Measurements from ENCODE around the gene SELENBP1. TPM values are rescaled to one million over a fixed set of nuclear protein-coding genes. Genes with fewer than 3 reads are reported as not detected.
"Not testable (repeated sequence)": the region's sequence is repeated elsewhere in the genome, so short reads cannot be mapped to it uniquely, and the experiment has no call there.

The SELENBP1 gene
- total RNA-seq, 1 experiment from 2014 or later: 7.8 TPM

DNA sequence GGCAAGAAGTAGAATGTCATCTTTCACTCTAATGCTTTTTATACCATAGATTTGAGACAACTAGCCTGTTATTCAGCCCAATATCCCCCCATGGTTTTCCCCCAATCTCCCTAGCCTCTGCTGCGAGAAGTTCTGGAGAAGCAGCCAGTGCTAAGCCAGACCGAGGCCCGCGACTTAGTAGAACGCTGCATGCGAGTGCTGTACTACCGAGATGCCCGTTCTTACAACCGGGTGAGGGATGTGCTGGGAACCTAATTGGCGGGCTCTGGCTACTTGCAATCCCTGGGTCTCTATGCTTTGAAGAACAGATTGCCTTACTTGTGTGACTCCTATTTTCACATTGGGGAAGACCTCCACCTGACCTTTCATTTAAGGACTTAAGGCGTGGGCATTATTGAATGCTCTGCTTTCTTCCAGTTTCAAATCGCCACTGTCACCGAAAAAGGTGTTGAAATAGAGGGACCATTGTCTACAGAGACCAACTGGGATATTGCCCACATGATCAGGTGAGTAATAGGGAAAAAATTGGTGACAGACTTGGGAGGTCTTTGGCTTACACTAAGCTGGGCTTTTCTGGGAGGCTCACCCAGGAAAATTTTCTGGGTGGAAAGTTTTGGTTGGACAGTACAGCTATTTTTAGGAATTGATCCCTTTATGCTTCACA is 28.8 kb upstream of the SELENBP1 start:
- Mint-ChIP-seq H3K4me1 (ENCODE audit: low read depth, unreplicated experiment) (peaks cover 33% of the 10 kb centered on the region), H3K27me3 (ENCODE audit: unreplicated experiment) (no peaks in the 10 kb centered on the region), H3K27ac (ENCODE audit: unreplicated experiment) (peak overlapping the region; percentile 99), H3K36me3 (ENCODE audit: insufficient read depth, unreplicated experiment) (peaks cover 73% of the 10 kb centered on the region), H3K9me3 (ENCODE audit: low read depth, unreplicated experiment) (no peaks in the 10 kb centered on the region), H3K4me3 (ENCODE audit: low read depth, unreplicated experiment) (peak overlapping the region; percentile 99)
- CTCF ChIA-PET: interaction anchor here (0.6 to 1.2 kb wide), 3 partner anchors 35 to 147 kb away, joined by 3 to 5 read pairs (median 3); partner anchors contain the start of gene PSMD4
- DNase-seq: peak; percentile 18
- no TSS peak for BruUV-seq (replicated peaks)
- TF ChIP-seq CTCF (IDR thresholded peaks at IDR 0.05; ENCODE audit: unreplicated experiment): no peak
- intact Hi-C loops (cut with micrococcal nuclease; ENCODE audit: unreplicated experiment): no loop called here

DNA sequence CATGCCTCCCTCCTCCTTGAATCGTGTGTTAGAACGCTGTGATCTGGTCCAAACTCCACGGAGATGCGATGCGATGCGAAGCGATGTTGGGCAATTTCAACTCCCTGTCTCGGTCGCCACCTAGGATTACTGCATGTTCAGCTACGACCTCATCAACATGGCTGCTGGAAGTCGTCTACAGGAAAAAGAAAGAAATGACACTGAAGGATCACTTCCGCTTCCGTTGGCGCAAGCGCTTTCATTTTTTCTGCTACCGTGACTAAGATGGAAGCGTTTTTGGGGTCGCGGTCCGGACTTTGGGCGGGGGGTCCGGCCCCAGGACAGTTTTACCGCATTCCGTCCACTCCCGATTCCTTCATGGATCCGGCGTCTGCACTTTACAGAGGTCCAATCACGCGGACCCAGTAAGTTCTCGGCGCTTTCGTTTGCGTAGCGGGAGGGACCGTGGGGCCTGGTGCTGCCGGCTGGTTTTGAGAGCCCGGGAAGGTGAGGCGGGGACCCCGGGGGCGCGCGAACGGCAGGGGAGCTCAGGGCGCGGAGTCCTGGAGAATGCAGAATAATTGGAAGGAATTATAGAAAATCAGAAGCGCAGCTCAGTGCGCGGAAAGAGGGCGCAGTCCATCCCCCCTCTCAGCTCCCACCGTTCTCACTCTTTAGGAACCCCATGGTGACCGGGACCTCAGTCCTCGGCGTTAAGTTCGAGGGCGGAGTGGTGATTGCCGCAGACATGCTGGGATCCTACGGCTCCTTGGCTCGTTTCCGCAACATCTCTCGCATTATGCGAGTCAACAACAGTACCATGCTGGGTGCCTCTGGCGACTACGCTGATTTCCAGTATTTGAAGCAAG is 27.0 kb upstream of the SELENBP1 start, which contains the start of gene PSMB4:
Gene PSMB4 (plus strand): TSS at position 250 of the 848 bp plus-strand sequence. CDS start 15 bp downstream, at position 265.
- Mint-ChIP-seq H3K9me3 (ENCODE audit: low read depth, unreplicated experiment) (no peaks in the 10 kb centered on the region), H3K27ac (ENCODE audit: unreplicated experiment) (peak within 1 kb of the TSS; percentile 99), H3K36me3 (ENCODE audit: insufficient read depth, unreplicated experiment) (peaks cover 56% of the 10 kb centered on the region), H3K27me3 (ENCODE audit: unreplicated experiment) (no peaks in the 10 kb centered on the region), H3K4me3 (ENCODE audit: low read depth, unreplicated experiment) (peak within 1 kb of the TSS; percentile 99), H3K4me1 (ENCODE audit: low read depth, unreplicated experiment) (peaks cover 33% of the 10 kb centered on the region)
- intact Hi-C loops (cut with micrococcal nuclease; ENCODE audit: unreplicated experiment): loop anchor here (2.0 to 5.0 kb wide), 3 partner anchors 27 to 99 kb away; partner anchors contain the start of gene SELENBP1
- peak; percentile 79 for DNase-seq
- CTCF ChIA-PET: interaction anchor here (0.5 to 2.6 kb wide), 10 partner anchors 15 to 140 kb away, joined by 3 to 24 read pairs (median 4); partner anchors contain the start of gene PI4KB
- no TSS peak for BruUV-seq (replicated peaks)
- peak; percentile 25 for TF ChIP-seq CTCF (IDR thresholded peaks at IDR 0.05; ENCODE audit: unreplicated experiment)

DNA sequence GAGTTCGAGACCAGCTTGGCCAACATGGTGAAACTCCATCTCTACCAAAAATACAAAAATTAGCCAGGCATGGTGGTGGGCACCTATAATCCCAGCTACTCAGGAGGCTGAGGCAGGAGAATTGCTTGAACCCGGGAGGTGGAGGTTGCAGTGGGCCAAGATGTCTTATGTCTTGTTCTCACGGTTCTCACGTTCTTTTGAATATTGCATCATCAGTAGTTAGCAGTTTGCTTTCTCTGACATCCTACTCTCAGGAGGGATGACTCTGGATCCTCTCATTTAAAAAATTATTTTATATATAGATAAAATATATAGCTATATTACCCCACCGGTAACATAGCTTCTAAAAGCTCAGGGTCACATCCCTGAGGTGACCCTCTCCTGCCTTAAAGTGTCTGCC is 23.8 kb upstream of the SELENBP1 start:
- intact Hi-C loops (cut with micrococcal nuclease; ENCODE audit: unreplicated experiment): loop anchor here (5.0 kb wide), 1 partner anchor 54 kb away; no protein-coding TSS in a partner anchor
- H3K4me3 Mint-ChIP-seq (ENCODE audit: low read depth, unreplicated experiment): not testable (repeated sequence)

GRCh38 chr1:151393583-151393982 is 21.1 kb upstream of the SELENBP1 start:
- DNase-seq: no peak
- BruUV-seq (replicated peaks): no TSS peak
- no peaks in the 10 kb centered on the region for H3K27me3 Mint-ChIP-seq (ENCODE audit: unreplicated experiment)
- no peaks in the 10 kb centered on the region for H3K9me3 Mint-ChIP-seq (ENCODE audit: low read depth, unreplicated experiment)
- no peaks in the 10 kb centered on the region for H3K36me3 Mint-ChIP-seq (ENCODE audit: insufficient read depth, unreplicated experiment)
- CTCF ChIA-PET: no interaction called here
- H3K4me3 Mint-ChIP-seq (ENCODE audit: low read depth, unreplicated experiment): no peak overlapping the region
- H3K27ac Mint-ChIP-seq (ENCODE audit: unreplicated experiment): no peak overlapping the region
- no peak for TF ChIP-seq CTCF (IDR thresholded peaks at IDR 0.05; ENCODE audit: unreplicated experiment)
- intact Hi-C loops (cut with micrococcal nuclease; ENCODE audit: unreplicated experiment): no loop called here
- H3K4me1 Mint-ChIP-seq (ENCODE audit: low read depth, unreplicated experiment): no peaks in the 10 kb centered on the region

More for the DNA sequence above, 23.8 kb upstream of the SELENBP1 start:
- H3K9me3 Mint-ChIP-seq (ENCODE audit: low read depth, unreplicated experiment); DNase-seq; BruUV-seq (replicated peaks); H3K27me3 Mint-ChIP-seq (ENCODE audit: unreplicated experiment); H3K27ac Mint-ChIP-seq (ENCODE audit: unreplicated experiment): not testable (repeated sequence)
- CTCF ChIA-PET: interaction anchor here (0.6 kb wide), 1 partner anchor 95 kb away, joined by 3 read pairs; no protein-coding TSS in a partner anchor
- peaks cover 21% of the 10 kb centered on the region for H3K4me1 Mint-ChIP-seq (ENCODE audit: low read depth, unreplicated experiment)
- peaks cover 26% of the 10 kb centered on the region for H3K36me3 Mint-ChIP-seq (ENCODE audit: insufficient read depth, unreplicated experiment)
